ENCODE data around the gene CST6. TPM values are rescaled to one million over a fixed set of nuclear protein-coding genes. Genes with fewer than 3 reads are reported as not detected.
A peak's percentile ranks its signal among the peaks of the same experiment; 100 is the strongest.

CST6 gene
- total and polyA plus RNA-seq, 2 of the 13 experiments (the other 11 are each of a cell fraction or from before 2014, with no cell fraction given), result not detected

- intact Hi-C loops (cut with micrococcal nuclease; ENCODE audit: unreplicated experiment), result no loop called here
- ChIA-PET CTCF (ENCODE audit: low intra/inter-chr PET ratio, low total read pairs) (no interaction called here), POLR2A (interaction anchor here (0.6 kb wide), 1 partner anchor 12 kb away, joined by 4 read pairs; no protein-coding TSS in a partner anchor)
- FAIRE-seq, result no peak
- Histone ChIP-seq H3K36me3 (replicated peaks in 1 of 2; ENCODE audit: control insufficient read depth in 1 of 2, insufficient read depth in 2 of 2, low read length in 2 of 2) (peaks cover 1 to 7% of the 10 kb centered on the region in 2 experiments; a peak in 3 of 5 replicates), H4K20me1 (ENCODE audit: insufficient read depth, low read length) (no peaks in the 10 kb centered on the region), H3K79me2 (ENCODE audit: insufficient read depth, low read length) (peaks cover 10% of the 10 kb centered on the region), H3K4me3 (replicated peaks in 1 of 3; ENCODE audit: insufficient read depth in 1 of 3, low read depth in 2 of 3, low read length in 3 of 3) (no peak overlapping the region), H3K9me3 (ENCODE audit: low read length) (no peaks in the 10 kb centered on the region), H3K4me2 (ENCODE audit: low read depth, low read length) (no peak overlapping the region), H3K27me3 (ENCODE audit: control insufficient read depth in 1 of 2, insufficient read depth in 2 of 2, low read length in 2 of 2) (peaks cover 4 to 20% of the 10 kb centered on the region in 2 experiments; a peak in 4 of 5 replicates), H3K9ac (ENCODE audit: insufficient read depth, low read depth, low read length) (no peak overlapping the region), H2AFZ (ENCODE audit: low read length) (no peak overlapping the region), H3K27ac (ENCODE audit: extremely low read length, insufficient read depth, low read length) (no peak overlapping the region), H3K4me1 (ENCODE audit: insufficient read depth, low read length) (peaks cover 31% of the 10 kb centered on the region)
- TF ChIP-seq ERF (CRISPR knock-in tag; IDR thresholded peaks at IDR 0.05) (no peak), AGO2 (optimal IDR thresholded peaks at IDR 0.05; ENCODE audit: low read depth, low read length) (peak; percentile 13)
- in situ Hi-C loops (cut with HindIII; ENCODE audit: extremely low pct_ligation_motif_present, low pct_unique_long_range_greater_than_20kb), result no loop called here
- BruUV-seq (replicated peaks), result no TSS peak
- ATAC-seq, result peak; percentile 21
- WGBS (ENCODE audit: low lambda C conversion rate), result 53% methylated on average over 3 of the region's 5 CpGs
- no peak for DNase-seq (ENCODE audit: low spot score)
Measured at GRCh38 chr11:66007201-66007634, 4.6 kb upstream of the CST6 start.

- H3K4me2 ChIP-seq (ENCODE audit: low read depth, low read length), result no peak overlapping the region
- no peak for DNase-seq (ENCODE audit: low spot score)
- H3K27ac ChIP-seq (ENCODE audit: extremely low read length, insufficient read depth, low read length), result no peak overlapping the region
- ATAC-seq, result no peak
- peaks cover 5 to 26% of the 10 kb centered on the region in 2 experiments; a peak in 4 of 5 replicates for H3K27me3 ChIP-seq (ENCODE audit: control insufficient read depth in 1 of 2, insufficient read depth in 2 of 2, low read length in 2 of 2)
- ChIA-PET CTCF (ENCODE audit: low intra/inter-chr PET ratio, low total read pairs) (no interaction called here), POLR2A (interaction anchor here (1.2 kb wide), 1 partner anchor 14 kb away, joined by 3 read pairs; no protein-coding TSS in a partner anchor)
- 42% methylated on average over 2 of the region's 2 CpGs for WGBS (ENCODE audit: low lambda C conversion rate)
- peaks cover 29% of the 10 kb centered on the region for H3K4me1 ChIP-seq (ENCODE audit: insufficient read depth, low read length)
- no peak overlapping the region for H3K9ac ChIP-seq (ENCODE audit: insufficient read depth, low read depth, low read length)
- H3K36me3 ChIP-seq (replicated peaks in 1 of 2; ENCODE audit: control insufficient read depth in 1 of 2, insufficient read depth in 2 of 2, low read length in 2 of 2), result peaks cover 1 to 7% of the 10 kb centered on the region in 2 experiments; a peak in 3 of 5 replicates
- peaks cover 7% of the 10 kb centered on the region for H3K79me2 ChIP-seq (ENCODE audit: insufficient read depth, low read length)
- in situ Hi-C loops (cut with HindIII; ENCODE audit: extremely low pct_ligation_motif_present, low pct_unique_long_range_greater_than_20kb), result no loop called here
- TF ChIP-seq ZNF768 (CRISPR knock-in tag; IDR thresholded peaks at IDR 0.05) (peak; percentile 79; the same call in 1 of the 2 replicates), RARG (CRISPR knock-in tag; IDR thresholded peaks at IDR 0.05; ENCODE audit: low read depth) (no peak), ZMYM3 (CRISPR knock-in tag; IDR thresholded peaks at IDR 0.05) (peak; percentile 47; the same call in 1 of the 2 replicates), KDM1A (CRISPR knock-in tag; IDR thresholded peaks at IDR 0.05) (0 out of 2 replicates have a peak, but pooled peaks have one; percentile 20)
- no peaks in the 10 kb centered on the region for H3K9me3 ChIP-seq (ENCODE audit: low read length)
- H2AFZ ChIP-seq (ENCODE audit: low read length), result no peak overlapping the region
- intact Hi-C loops (cut with micrococcal nuclease; ENCODE audit: unreplicated experiment), result no loop called here
- no peak for FAIRE-seq
- H4K20me1 ChIP-seq (ENCODE audit: insufficient read depth, low read length), result no peaks in the 10 kb centered on the region
- no peak overlapping the region for H3K4me3 ChIP-seq (replicated peaks in 1 of 3; ENCODE audit: insufficient read depth in 1 of 3, low read depth in 2 of 3, low read length in 3 of 3)
- BruUV-seq (replicated peaks), result no TSS peak
Measured at GRCh38 chr11:66008095-66008467, 3.7 kb upstream of the CST6 start.

All from HepG2 (cell line).